Activated B cell treated with CpG ODN at 0.5 μM for 24 hours (primary cell): ENCODE measurements around the gene FNIP2. TPM values are rescaled to one million over a fixed set of nuclear protein-coding genes. Genes with fewer than 3 reads are reported as not detected.

Experiments used
- ATAC-seq: fragments of 200-7000 bp; cut with Tn5 transposase; one replicate; pipeline ENCODE4 v1.10.0; 2021; ENCODE audit warnings: low read depth, mild to moderate bottlenecking, moderate library complexity
- CTCF ChIA-PET: fragments of 350-600 bp; sonication (Branson Sonifier 250); formaldehyde crosslinking; loops from one replicate; lab custom pipeline; 2021; ENCODE audit warnings: antibody characterized with exemption; lab: Charles Lee
- POLR2A ChIA-PET: fragments of 350-600 bp; sonication (Branson Sonifier 250); formaldehyde crosslinking; loops from one replicate; lab custom pipeline; 2021; ENCODE audit warnings: antibody characterized with exemption; lab: Charles Lee
- DNase-seq: peaks from one replicate; pipeline ENCODE4 v3.0.0; 2022
- H3K27ac Mint-ChIP-seq: one replicate; pipeline ENCODE4 v1.8.0; 2020; ENCODE audit warnings: mixed read lengths
- H3K27me3 Mint-ChIP-seq: one replicate; pipeline ENCODE4 v1.8.0; 2021; ENCODE audit warnings: mixed read lengths
- H3K36me3 Mint-ChIP-seq: one replicate; pipeline ENCODE4 v1.8.0; 2021; ENCODE audit warnings: low read depth, mixed read lengths
- H3K4me1 Mint-ChIP-seq: one replicate; pipeline ENCODE4 v1.8.0; 2021; ENCODE audit warnings: mixed read lengths
- H3K4me3 Mint-ChIP-seq: one replicate; pipeline ENCODE4 v1.8.0; 2020; ENCODE audit warnings: mild to moderate bottlenecking, mixed read lengths
- H3K9me3 Mint-ChIP-seq: one replicate; pipeline ENCODE4 v1.8.0; 2020; ENCODE audit warnings: mixed read lengths
- CTCF ChIP-seq: fragments of 200-600 bp; IDR thresholded peaks from one replicate; pipeline ENCODE4 v1.8.0; 2022; ENCODE audit warnings: antibody characterized with exemption, mild to moderate bottlenecking
- intact Hi-C: fragments of 100-400 bp; cut with micrococcal nuclease; formaldehyde crosslinking; loops from one replicate; pipeline ENCODE4 v1.15.1; 2024
- total RNA-seq: library from RNA; stranded (reverse); gene quantifications from 2 replicates; pipeline ENCODE4 v1.2.3, GENCODE V29; 2022

FNIP2 gene
- total RNA-seq, 1 donor from 2014 or later = not detected

GRCh38 chr4:158769175-158769921, 522 bp downstream of the FNIP2 start:
- Mint-ChIP-seq H3K36me3 (no peaks in the 10 kb centered on the region), H3K27me3 (peaks cover 66% of the 10 kb centered on the region), H3K4me3 (peak overlapping the region; percentile 84), H3K4me1 (peaks cover 8% of the 10 kb centered on the region), H3K27ac (no peak overlapping the region), H3K9me3 (peaks cover 3% of the 10 kb centered on the region)
- ATAC-seq = no peak
- intact Hi-C loops = loop anchor here (1.0 to 2.0 kb wide), 3 partner anchors 41 to 99 kb away; partner anchors contain the start of genes C4orf46 and PPID
- DNase-seq = peak; percentile 24
- ChIA-PET CTCF (interaction anchor here (1.4 kb wide), 1 partner anchor 82 kb away, joined by 4 read pairs; no protein-coding TSS in a partner anchor), POLR2A (no interaction called here)
- no peak for TF ChIP-seq CTCF

- DNase-seq = no peak
- intact Hi-C loops = no loop called here
- CTCF ChIA-PET = no interaction called here
- POLR2A ChIA-PET = no interaction called here
- peaks cover 71% of the 10 kb centered on the region for H3K27me3 Mint-ChIP-seq
- no peak for TF ChIP-seq CTCF
- peaks cover 8% of the 10 kb centered on the region for H3K4me1 Mint-ChIP-seq
- no peak overlapping the region for H3K4me3 Mint-ChIP-seq
- no peaks in the 10 kb centered on the region for H3K36me3 Mint-ChIP-seq
- peaks cover 3% of the 10 kb centered on the region for H3K9me3 Mint-ChIP-seq
- ATAC-seq = no peak
- no peak overlapping the region for H3K27ac Mint-ChIP-seq
These were observed 1.8 kb downstream of the FNIP2 start for GRCh38 chr4:158770671-158771070.

- ChIA-PET POLR2A (interaction anchor here (0.8 kb wide), 1 partner anchor 37 kb away, joined by 3 read pairs; no protein-coding TSS in a partner anchor), CTCF (no interaction called here)
- H3K4me3 Mint-ChIP-seq = no peak overlapping the region
These were observed 3.0 kb downstream of the FNIP2 start for GRCh38 chr4:158771776-158772175.

GRCh38 chr4:158775091-158775651, 6.3 kb downstream of the FNIP2 start:
- no peak for DNase-seq
- ChIA-PET CTCF (no interaction called here), POLR2A (no interaction called here)
- intact Hi-C loops = loop anchor here (5.0 kb wide), 1 partner anchor 77 kb away; no protein-coding TSS in a partner anchor
- H3K4me3 Mint-ChIP-seq = no peak overlapping the region
- ATAC-seq = no peak
- no peaks in the 10 kb centered on the region for H3K36me3 Mint-ChIP-seq
- peaks cover 3% of the 10 kb centered on the region for H3K9me3 Mint-ChIP-seq
- peaks cover 7% of the 10 kb centered on the region for H3K4me1 Mint-ChIP-seq
- TF ChIP-seq CTCF = no peak
- peaks cover 59% of the 10 kb centered on the region for H3K27me3 Mint-ChIP-seq
- no peak overlapping the region for H3K27ac Mint-ChIP-seq

More at GRCh38 chr4:158771776-158772175, 3.0 kb downstream of the FNIP2 start:
- TF ChIP-seq CTCF = no peak
- H3K27ac Mint-ChIP-seq = no peak overlapping the region
- H3K4me1 Mint-ChIP-seq = peaks cover 8% of the 10 kb centered on the region
- H3K36me3 Mint-ChIP-seq = no peaks in the 10 kb centered on the region
- ATAC-seq = no peak
- H3K27me3 Mint-ChIP-seq = peaks cover 66% of the 10 kb centered on the region
- intact Hi-C loops = no loop called here
- DNase-seq = no peak
- H3K9me3 Mint-ChIP-seq = peaks cover 3% of the 10 kb centered on the region

- CTCF ChIA-PET = no interaction called here
- H3K9me3 Mint-ChIP-seq = peaks cover 3% of the 10 kb centered on the region
- intact Hi-C loops = loop anchor here (5.0 kb wide), 1 partner anchor 76 kb away; no protein-coding TSS in a partner anchor
- no peak overlapping the region for H3K4me3 Mint-ChIP-seq
- ATAC-seq (no peak), DNase-seq (no peak)
- H3K36me3 Mint-ChIP-seq = no peaks in the 10 kb centered on the region
- peaks cover 54% of the 10 kb centered on the region for H3K27me3 Mint-ChIP-seq
- POLR2A ChIA-PET = no interaction called here
- no peak overlapping the region for H3K27ac Mint-ChIP-seq
- peaks cover 7% of the 10 kb centered on the region for H3K4me1 Mint-ChIP-seq
- no peak for TF ChIP-seq CTCF
These were observed 7.3 kb downstream of the FNIP2 start for GRCh38 chr4:158776106-158776505.
